Colonic mucosa (tissue), 4 donors: ENCODE data around the gene RAP1B. TPM values are rescaled to one million over a fixed set of nuclear protein-coding genes. Genes with fewer than 3 reads are reported as not detected.

Experiments used
- DNase-seq: peaks from one replicate; pipeline ENCODE4 v3.0.0-alpha.2; 2020
- H3K27ac ChIP-seq: fragments of 200-600 bp; one replicate; pipeline ENCODE4 v1.8.0; 2021
- H3K27me3 ChIP-seq: fragments of 200-600 bp; one replicate; pipeline ENCODE4 v1.8.0; 2021
- H3K36me3 ChIP-seq: fragments of 200-600 bp; one replicate; pipeline ENCODE4 v1.8.0; 2021
- H3K4me1 ChIP-seq: fragments of 200-600 bp; one replicate; pipeline ENCODE4 v1.8.0; 2021; ENCODE audit warnings: mild to moderate bottlenecking
- H3K4me3 ChIP-seq: fragments of 200-600 bp; one replicate; pipeline ENCODE4 v1.8.0; 2021
- H3K9ac ChIP-seq, 2 donors: one replicate each; pipeline ENCODE4 v1.7.0; 2013; ENCODE audit warnings: control low read depth in 2 of 2, low read depth in 2 of 2, low read length in 2 of 2
- H3K9me3 ChIP-seq: fragments of 200-600 bp; one replicate; pipeline ENCODE4 v1.8.0; 2021
- CTCF ChIP-seq: fragments of 200-600 bp; IDR thresholded peaks from one replicate; pipeline ENCODE4 v1.8.0; 2022; ENCODE audit warnings: antibody characterized with exemption, mild to moderate bottlenecking
- intact Hi-C: fragments of 100-400 bp; cut with DNase I; formaldehyde crosslinking; loops from one replicate; pipeline ENCODE4 v1.14.1; 2022
- total RNA-seq, 2 donors: library from RNA; stranded (reverse); fragmentation: NEBNext Ultra II Directional in 1 of 2; extraction: Animal tissue kit (Norgen Biotek cat#: 25700) in 1 of 2; gene quantifications; one replicate each; pipeline ENCODE4 v1.2.1, GENCODE V29; 2021
- donor health status: healthy.
- donor health status: DM: no; HTN: no; CAD: no.
- donor health status: DM: no; HTN: no; CAD: no.

RAP1B gene
- total RNA-seq, 2 donors from 2014 or later, result 112 to 198 TPM

DNA sequence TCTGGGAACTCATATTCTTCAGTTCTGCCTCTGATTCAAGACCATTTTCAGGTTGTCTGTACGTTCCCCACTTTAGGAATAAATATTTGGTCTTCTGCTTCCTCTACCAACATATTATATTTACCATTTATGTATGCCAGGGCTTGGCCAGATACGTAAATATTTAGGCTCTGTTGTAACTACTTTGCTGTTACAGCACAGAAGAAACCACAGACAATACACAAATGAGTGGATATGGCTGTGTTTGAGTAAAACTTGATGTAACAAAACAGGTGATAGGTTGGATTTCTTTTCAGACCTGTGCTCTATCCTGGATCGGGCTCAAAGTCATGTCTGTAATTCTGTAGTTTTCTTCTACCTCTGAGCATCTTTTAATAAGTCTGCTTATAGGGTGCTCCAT is 37.5 kb downstream of the RAP1B start:
- H3K36me3 ChIP-seq, result no peaks in the 10 kb centered on the region
- no peak for DNase-seq
- H3K9ac ChIP-seq, result no peak overlapping the region
- H3K27ac ChIP-seq, result no peak overlapping the region
- intact Hi-C loops, result no loop called here
- no peak for TF ChIP-seq CTCF
- H3K27me3 ChIP-seq, result no peaks in the 10 kb centered on the region
- no peaks in the 10 kb centered on the region for H3K9me3 ChIP-seq
- H3K4me3 ChIP-seq, result no peak overlapping the region
- no peaks in the 10 kb centered on the region for H3K4me1 ChIP-seq

GRCh38 chr12:68665016-68665569 is 54.4 kb downstream of the RAP1B start:
- no peak for TF ChIP-seq CTCF
- Histone ChIP-seq H3K9ac (no peak overlapping the region), H3K36me3 (no peaks in the 10 kb centered on the region), H3K4me1 (no peaks in the 10 kb centered on the region), H3K9me3 (no peaks in the 10 kb centered on the region), H3K4me3 (no peak overlapping the region), H3K27ac (no peak overlapping the region), H3K27me3 (no peaks in the 10 kb centered on the region)
- intact Hi-C loops, result no loop called here
- DNase-seq, result no peak

GRCh38 chr12:68667291-68667690 is 56.6 kb downstream of the RAP1B start:
- TF ChIP-seq CTCF, result no peak
- no peaks in the 10 kb centered on the region for H3K4me1 ChIP-seq
- intact Hi-C loops, result no loop called here
- H3K4me3 ChIP-seq, result no peak overlapping the region
- H3K27ac ChIP-seq, result no peak overlapping the region
- H3K27me3 ChIP-seq, result no peaks in the 10 kb centered on the region
- DNase-seq, result no peak
- H3K9me3 ChIP-seq, result no peaks in the 10 kb centered on the region
- no peaks in the 10 kb centered on the region for H3K36me3 ChIP-seq
- H3K9ac ChIP-seq, result no peak overlapping the region

DNA sequence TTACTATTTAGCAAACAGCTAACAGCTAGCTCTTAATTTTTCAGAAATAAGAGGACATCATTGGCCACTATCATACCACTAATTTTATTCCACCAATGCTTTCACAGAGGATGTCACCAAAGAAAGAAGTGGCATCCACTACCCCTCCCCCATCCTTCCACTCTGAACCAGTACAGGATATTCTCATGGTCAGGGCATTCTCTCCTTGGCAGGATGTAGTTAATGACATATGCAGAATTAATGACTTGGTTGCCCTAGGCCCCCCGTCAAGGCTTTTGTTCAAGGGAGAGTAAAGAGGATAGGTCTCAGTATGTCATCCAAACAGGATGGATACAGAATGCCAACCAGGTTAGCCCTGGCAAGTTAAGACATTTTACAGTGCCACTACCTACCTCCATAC is 57.2 kb downstream of the RAP1B start:
- no peak for TF ChIP-seq CTCF
- Histone ChIP-seq H3K27ac (no peak overlapping the region), H3K36me3 (no peaks in the 10 kb centered on the region), H3K4me1 (no peaks in the 10 kb centered on the region), H3K9ac (no peak overlapping the region), H3K4me3 (no peak overlapping the region), H3K9me3 (no peaks in the 10 kb centered on the region), H3K27me3 (no peaks in the 10 kb centered on the region)
- intact Hi-C loops, result no loop called here
- no peak for DNase-seq

DNA sequence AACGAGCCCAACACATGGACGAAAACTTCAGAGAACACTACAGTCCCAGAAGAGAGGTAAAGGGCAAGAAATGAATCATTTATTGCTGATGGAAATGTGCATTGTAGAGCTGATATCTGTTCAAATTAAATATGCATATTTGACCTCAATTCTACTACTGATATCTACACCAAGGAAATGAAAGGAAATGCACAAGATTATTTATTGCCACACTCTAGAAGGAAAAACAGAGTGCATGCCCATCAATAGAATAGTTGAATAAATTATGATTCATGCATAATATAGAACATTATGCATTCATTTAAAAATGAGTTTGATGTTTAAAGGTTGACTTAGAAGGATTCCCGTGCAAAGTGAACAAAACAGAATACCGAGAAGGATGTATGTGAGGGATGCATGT is 60.5 kb downstream of the RAP1B start:
- TF ChIP-seq CTCF, result no peak
- intact Hi-C loops, result no loop called here
- no peak for DNase-seq
- H3K4me1 ChIP-seq, result no peaks in the 10 kb centered on the region
- H3K4me3 ChIP-seq, result no peak overlapping the region
- no peak overlapping the region for H3K9ac ChIP-seq
- no peak overlapping the region for H3K27ac ChIP-seq
- H3K9me3 ChIP-seq, result no peaks in the 10 kb centered on the region
- no peaks in the 10 kb centered on the region for H3K36me3 ChIP-seq
- H3K27me3 ChIP-seq, result no peaks in the 10 kb centered on the region
